Upper lobe of left lung (tissue), 4 donors: ENCODE results near the gene CMSS1.

Source experiments
- EP300 ChIP-seq, 4 donors: sonication (generic); formaldehyde crosslinking; IDR thresholded peaks; one replicate each; pipeline ENCODE4 v1.5.1; 2017; ENCODE audit warnings: antibody characterized with exemption in 4 of 4, control low read depth in 2 of 4
- TF ChIP-seq, protein P1 (sequence below), 6 experiments: fragments of 450-650 bp in 4 of 6; fragments of 200-600 bp in 2 of 6; sonication (generic) in 2 of 6; IDR thresholded peaks; one replicate each; pipeline ENCODE4 v1.5.1; 2016 to 2019; ENCODE audit warnings: antibody characterized with exemption in 6 of 6

DNA sequence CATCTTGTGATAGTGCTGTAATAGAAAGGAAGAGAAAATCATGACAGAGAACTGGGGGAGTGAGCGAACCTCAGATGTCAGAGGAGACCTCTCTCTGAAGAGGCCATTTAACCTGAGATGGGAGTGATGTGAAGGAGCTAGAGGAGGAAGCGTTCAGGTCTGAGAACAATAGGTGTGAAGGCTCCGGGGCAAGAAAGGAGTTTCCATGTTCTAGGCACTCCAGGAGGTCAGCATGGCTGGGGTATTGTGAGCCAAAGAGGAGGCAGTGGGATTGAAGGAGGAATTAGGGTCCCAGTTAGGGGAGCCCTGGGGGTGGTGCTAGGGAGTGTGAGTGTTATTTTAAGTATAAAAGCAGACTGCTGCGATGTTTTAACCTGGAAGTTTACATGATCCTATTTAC lies 305.4 kb downstream of the CMSS1 start:
- no peak for TF ChIP-seq EP300 (IDR thresholded peaks at IDR 0.05)
- TF ChIP-seq, protein P1, sequence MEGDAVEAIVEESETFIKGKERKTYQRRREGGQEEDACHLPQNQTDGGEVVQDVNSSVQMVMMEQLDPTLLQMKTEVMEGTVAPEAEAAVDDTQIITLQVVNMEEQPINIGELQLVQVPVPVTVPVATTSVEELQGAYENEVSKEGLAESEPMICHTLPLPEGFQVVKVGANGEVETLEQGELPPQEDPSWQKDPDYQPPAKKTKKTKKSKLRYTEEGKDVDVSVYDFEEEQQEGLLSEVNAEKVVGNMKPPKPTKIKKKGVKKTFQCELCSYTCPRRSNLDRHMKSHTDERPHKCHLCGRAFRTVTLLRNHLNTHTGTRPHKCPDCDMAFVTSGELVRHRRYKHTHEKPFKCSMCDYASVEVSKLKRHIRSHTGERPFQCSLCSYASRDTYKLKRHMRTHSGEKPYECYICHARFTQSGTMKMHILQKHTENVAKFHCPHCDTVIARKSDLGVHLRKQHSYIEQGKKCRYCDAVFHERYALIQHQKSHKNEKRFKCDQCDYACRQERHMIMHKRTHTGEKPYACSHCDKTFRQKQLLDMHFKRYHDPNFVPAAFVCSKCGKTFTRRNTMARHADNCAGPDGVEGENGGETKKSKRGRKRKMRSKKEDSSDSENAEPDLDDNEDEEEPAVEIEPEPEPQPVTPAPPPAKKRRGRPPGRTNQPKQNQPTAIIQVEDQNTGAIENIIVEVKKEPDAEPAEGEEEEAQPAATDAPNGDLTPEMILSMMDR (IDR thresholded peaks at IDR 0.05): no peak
